K562 (cell line): ENCODE results near the gene SH3TC1.

Experiments
- ARID3A ChIP-seq: IDR thresholded peaks from 2 replicates; pipeline ENCODE4 v1.6.1; 2012; ENCODE audit warnings: low read depth, low read length, improper control_type of control experiment, borderline replicate concordance
- ARID3B ChIP-seq: fragments of 250-450 bp; sonication (Bioruptor Pico); IDR thresholded peaks from 2 replicates; pipeline ENCODE4 v1.4.0; 2020; ENCODE audit warnings: borderline replicate concordance
- CTCF ChIP-seq, 3 experiments: IDR thresholded peaks in 2 of 3; conservative IDR thresholded peaks in 1 of 3; 2 replicates each; pipeline ENCODE4 v1.5.1; 2011 to 2012; ENCODE audit warnings: low read length in 3 of 3, mild to moderate bottlenecking in 3 of 3, control low read depth in 2 of 3, improper control_type of control experiment in 1 of 3, inconsistent platforms in 1 of 3, low read depth in 1 of 3, mixed read lengths in 1 of 3, moderate library complexity in 1 of 3; ENCODE audit not compliant: insufficient read depth in 2 of 3
- HIVEP1 ChIP-seq: fragments of 250-450 bp; sonication (Bioruptor Pico); IDR thresholded peaks from 2 replicates; pipeline ENCODE4 v1.4.0; 2020; ENCODE audit warnings: mild to moderate bottlenecking
- MAFF ChIP-seq: IDR thresholded peaks from 2 replicates; pipeline ENCODE4 v1.6.1; 2012; ENCODE audit warnings: low read length, improper control_type of control experiment
- MYC ChIP-seq, 2 experiments: fragments of 250-450 bp in 1 of 2; sonication (Bioruptor Pico) in 1 of 2; IDR thresholded peaks; 2 replicates each; pipeline versions ENCODE4 v1.5.1 to v1.6.1; 2012 to 2021; ENCODE audit warnings: low read depth in 2 of 2, borderline replicate concordance in 1 of 2, improper control_type of control experiment in 1 of 2, low read length in 1 of 2, mild to moderate bottlenecking in 1 of 2, moderate library complexity in 1 of 2
- NFE2 ChIP-seq: IDR thresholded peaks from 2 replicates; pipeline ENCODE4 v1.6.1; 2014; ENCODE audit warnings: antibody characterized with exemption, low read depth
- SIX5 ChIP-seq, 2 experiments: IDR thresholded peaks; 2 replicates each; pipeline ENCODE4 v1.6.1; 2011; ENCODE audit warnings: low read length in 2 of 2, borderline replicate concordance in 1 of 2, low read depth in 1 of 2, mild to moderate bottlenecking in 1 of 2, moderate library complexity in 1 of 2; ENCODE audit not compliant: insufficient read depth in 1 of 2
- TARDBP ChIP-seq: fragments of 450-650 bp; IDR thresholded peaks from 2 replicates; pipeline ENCODE4 v1.6.1; 2016
- TBL1XR1 ChIP-seq, 2 experiments: IDR thresholded peaks; 2 replicates each; pipeline ENCODE4 v1.6.1; 2012; ENCODE audit warnings: improper control_type of control experiment in 2 of 2, low read length in 2 of 2, mild to moderate bottlenecking in 1 of 2
- ZNF133 ChIP-seq: fragments of 250-450 bp; sonication (Bioruptor Pico); IDR thresholded peaks from 2 replicates; pipeline ENCODE4 v1.4.0; 2020; ENCODE audit warnings: mild to moderate bottlenecking
- ZNF316 ChIP-seq: fragments of 450-650 bp; IDR thresholded peaks from 2 replicates; pipeline ENCODE4 v1.6.1; 2016

GRCh38 chr4:8230033-8230432, 30.9 kb downstream of the SH3TC1 start:
- no peak for TF ChIP-seq ARID3A
- no peak for TF ChIP-seq CTCF (IDR thresholded peaks at IDR 0.05 in 2 of 3, conservative IDR thresholded peaks at IDR 0.05 in 1 of 3; ENCODE audit: insufficient read depth in 2 of 3, low read depth in 1 of 3, low read length in 3 of 3)
- no peak for TF ChIP-seq TARDBP
- TF ChIP-seq NFE2, result no peak
- TF ChIP-seq SIX5 (IDR thresholded peaks at IDR 0.05; ENCODE audit: borderline replicate concordance in 1 of 2, insufficient read depth in 1 of 2, low read depth in 1 of 2, low read length in 2 of 2), result no peak
- TF ChIP-seq ZNF316, result peak; percentile 95
- TF ChIP-seq ARID3B (CRISPR knock-in tag), result no peak
- TF ChIP-seq HIVEP1 (CRISPR knock-in tag), result no peak
- TF ChIP-seq MYC (IDR thresholded peaks at IDR 0.05; ENCODE audit: low read depth, low read length), result no peak
- no peak for TF ChIP-seq MYC (CRISPR knock-in tag; IDR thresholded peaks at IDR 0.05; ENCODE audit: borderline replicate concordance, low read depth)
- no peak for TF ChIP-seq ZNF133 (CRISPR knock-in tag)
- peak; percentile 86 for TF ChIP-seq MAFF
- TF ChIP-seq TBL1XR1 (IDR thresholded peaks at IDR 0.05; ENCODE audit: low read length in 2 of 2), result no peak
